ENCODE data around the gene MT1B.
A peak's percentile ranks its signal among the peaks of the same experiment; 100 is the strongest.

The MT1B gene

DNA sequence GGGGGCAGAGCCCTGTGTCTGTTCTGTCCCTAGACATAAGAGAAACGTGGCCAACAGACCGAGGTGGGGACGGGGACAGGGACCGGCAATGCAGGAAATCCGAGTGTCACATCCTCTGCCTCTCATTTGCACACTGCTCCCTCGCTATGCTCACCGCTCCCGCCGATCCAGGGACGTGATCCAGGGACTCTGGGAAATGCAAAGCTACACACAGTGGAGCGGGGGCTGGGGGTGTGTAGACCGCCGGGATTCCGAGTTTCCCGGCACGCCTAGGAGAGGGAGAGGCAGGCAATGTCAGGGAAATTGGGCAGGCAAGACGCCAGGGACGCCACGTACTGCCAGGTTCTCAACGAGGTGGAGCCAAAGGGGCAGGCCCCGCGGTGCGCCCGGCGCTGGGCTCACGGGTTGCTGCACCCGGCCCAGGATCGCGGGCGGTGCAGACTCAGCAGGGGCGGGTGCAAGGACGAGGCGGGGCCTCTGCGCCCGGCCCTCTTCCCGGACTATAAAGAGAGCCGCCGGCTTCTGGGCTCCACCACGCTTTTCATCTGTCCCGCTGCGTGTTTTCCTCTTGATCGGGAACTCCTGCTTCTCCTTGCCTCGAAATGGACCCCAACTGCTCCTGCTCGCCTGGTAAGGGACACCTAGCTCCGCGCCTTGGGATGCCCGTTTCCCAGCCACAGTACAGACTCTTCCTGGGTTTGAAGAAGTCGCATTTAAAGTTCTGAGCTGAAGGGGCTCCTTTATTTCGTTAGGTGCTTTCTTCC, 30.4 kb downstream of the MT1B start, which contains the start of gene MT1X:
MT1X (plus strand) TSS at position 532 of the 764 bp plus-strand sequence; CDS start at position 603, 71 bp downstream.
- peak; percentile 91 for DNase-seq (ENCODE audit: low spot score)
- in situ Hi-C loops (cut with MboI; ENCODE audit: low sequenced_read_pairs, unreplicated experiment), result no loop called here
- TF ChIP-seq, protein P1, sequence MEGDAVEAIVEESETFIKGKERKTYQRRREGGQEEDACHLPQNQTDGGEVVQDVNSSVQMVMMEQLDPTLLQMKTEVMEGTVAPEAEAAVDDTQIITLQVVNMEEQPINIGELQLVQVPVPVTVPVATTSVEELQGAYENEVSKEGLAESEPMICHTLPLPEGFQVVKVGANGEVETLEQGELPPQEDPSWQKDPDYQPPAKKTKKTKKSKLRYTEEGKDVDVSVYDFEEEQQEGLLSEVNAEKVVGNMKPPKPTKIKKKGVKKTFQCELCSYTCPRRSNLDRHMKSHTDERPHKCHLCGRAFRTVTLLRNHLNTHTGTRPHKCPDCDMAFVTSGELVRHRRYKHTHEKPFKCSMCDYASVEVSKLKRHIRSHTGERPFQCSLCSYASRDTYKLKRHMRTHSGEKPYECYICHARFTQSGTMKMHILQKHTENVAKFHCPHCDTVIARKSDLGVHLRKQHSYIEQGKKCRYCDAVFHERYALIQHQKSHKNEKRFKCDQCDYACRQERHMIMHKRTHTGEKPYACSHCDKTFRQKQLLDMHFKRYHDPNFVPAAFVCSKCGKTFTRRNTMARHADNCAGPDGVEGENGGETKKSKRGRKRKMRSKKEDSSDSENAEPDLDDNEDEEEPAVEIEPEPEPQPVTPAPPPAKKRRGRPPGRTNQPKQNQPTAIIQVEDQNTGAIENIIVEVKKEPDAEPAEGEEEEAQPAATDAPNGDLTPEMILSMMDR (IDR thresholded peaks at IDR 0.05; ENCODE audit: borderline replicate concordance, control extremely low read depth, extremely low read depth, insufficient read depth, missing control alignments), result no peak

DNA sequence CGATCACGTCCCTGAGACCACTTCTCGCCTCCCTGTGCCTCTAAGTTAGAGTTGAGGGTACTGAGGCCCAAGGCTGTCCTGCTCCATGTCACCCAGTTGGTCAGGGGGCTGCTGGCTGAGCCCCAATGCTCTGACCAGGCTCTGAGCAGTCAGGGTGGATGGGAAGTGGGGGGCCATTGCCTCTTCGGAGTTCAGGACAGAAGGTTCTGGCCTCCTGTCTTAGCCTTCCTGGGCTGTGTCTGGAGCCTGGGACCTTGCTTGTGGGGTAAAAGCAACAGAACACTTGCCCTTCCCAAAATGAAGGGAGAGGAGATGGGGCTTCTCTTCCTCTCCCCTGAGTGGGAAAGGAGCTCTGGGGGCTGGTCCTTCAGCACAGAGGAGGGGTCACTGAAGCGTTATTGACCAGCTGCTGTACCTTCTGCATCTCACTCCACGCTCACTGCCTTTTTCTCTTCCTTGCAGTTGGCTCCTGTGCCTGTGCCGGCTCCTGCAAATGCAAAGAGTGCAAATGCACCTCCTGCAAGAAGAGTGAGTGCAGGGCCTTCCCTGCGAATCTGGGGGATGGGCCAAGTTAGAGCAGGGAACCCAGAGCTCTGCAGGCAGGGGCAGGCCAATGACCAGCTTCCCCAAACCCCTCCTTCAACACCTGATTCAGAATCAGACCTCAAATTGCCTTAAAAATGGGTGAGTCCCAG, 31.2 kb downstream of the MT1B start:
- no peak for DNase-seq (ENCODE audit: low spot score)
- TF ChIP-seq, protein P1 (IDR thresholded peaks at IDR 0.05; ENCODE audit: borderline replicate concordance, control extremely low read depth, extremely low read depth, insufficient read depth, missing control alignments), result no peak
- in situ Hi-C loops (cut with MboI; ENCODE audit: low sequenced_read_pairs, unreplicated experiment), result no loop called here

DNA sequence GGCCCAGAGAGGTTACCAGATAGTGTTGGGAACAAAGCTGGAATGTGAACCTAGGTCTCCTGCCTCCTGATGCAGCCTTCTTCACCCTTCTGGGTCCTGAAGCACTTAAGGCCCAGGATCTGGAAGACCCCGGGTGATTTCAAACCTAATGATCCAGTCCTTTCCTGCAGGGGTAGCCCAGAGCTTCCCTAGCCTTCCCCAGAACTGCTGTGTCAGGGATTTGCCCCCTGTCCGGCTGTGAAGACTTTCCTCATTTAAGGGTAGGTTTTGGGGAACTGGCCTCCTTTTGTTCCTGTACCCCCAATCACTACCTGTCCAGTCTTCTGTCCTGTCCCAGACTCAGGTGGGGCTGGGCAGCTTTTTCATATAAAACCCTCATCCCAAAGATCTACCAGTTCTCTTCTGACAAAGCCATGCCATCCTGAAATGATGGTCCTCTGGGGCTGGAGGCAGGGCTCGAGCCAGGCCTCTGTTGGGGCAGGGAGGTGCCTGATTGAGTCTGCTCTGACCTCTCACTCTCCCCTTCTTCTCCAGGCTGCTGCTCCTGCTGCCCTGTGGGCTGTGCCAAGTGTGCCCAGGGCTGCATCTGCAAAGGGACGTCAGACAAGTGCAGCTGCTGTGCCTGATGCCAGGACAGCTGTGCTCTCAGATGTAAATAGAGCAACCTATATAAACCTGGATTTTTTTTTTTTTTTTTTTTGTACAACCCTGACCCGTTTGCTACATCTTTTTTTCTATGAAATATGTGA, 31.9 kb downstream of the MT1B start:
- in situ Hi-C loops (cut with MboI; ENCODE audit: low sequenced_read_pairs, unreplicated experiment), result no loop called here
- no peak for DNase-seq (ENCODE audit: low spot score)
- TF ChIP-seq, protein P1 (IDR thresholded peaks at IDR 0.05; ENCODE audit: borderline replicate concordance, control extremely low read depth, extremely low read depth, insufficient read depth, missing control alignments), result no peak

DNA sequence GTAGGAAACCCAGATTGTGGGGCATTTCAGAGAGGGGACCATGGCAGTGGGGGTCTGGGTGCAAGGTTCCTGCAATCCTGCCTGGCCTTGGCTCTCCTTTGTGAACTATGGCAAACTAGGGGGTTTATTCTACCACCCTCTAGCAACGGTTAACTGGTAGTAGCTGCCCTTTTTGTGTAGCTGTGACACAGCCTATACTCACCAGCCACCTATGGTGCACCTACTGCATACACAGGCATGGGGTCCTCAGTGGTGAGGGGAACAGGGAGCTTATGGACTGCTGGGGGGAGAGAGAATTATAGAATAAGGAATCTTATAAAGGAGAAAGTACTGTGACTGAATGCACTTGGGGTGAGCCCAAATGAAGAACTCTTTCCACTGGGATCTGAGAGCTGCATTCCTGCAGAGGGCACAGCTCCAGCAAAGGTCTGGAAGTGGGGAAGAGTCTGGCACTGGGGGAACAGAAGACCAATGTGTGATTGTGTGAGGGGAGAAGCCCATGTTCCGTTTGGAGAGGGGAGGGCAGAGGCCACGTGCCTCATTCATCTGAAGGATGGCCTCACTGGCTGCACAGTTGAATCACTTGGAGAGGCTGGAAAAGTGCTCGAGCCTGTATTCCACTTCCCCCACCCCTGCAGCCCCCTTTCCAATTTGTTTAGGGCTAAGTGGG, 32.7 kb downstream of the MT1B start:
- TF ChIP-seq, protein P1 (IDR thresholded peaks at IDR 0.05; ENCODE audit: borderline replicate concordance, control extremely low read depth, extremely low read depth, insufficient read depth, missing control alignments), result no peak
- in situ Hi-C loops (cut with MboI; ENCODE audit: low sequenced_read_pairs, unreplicated experiment), result no loop called here
- DNase-seq (ENCODE audit: low spot score), result no peak

DNA sequence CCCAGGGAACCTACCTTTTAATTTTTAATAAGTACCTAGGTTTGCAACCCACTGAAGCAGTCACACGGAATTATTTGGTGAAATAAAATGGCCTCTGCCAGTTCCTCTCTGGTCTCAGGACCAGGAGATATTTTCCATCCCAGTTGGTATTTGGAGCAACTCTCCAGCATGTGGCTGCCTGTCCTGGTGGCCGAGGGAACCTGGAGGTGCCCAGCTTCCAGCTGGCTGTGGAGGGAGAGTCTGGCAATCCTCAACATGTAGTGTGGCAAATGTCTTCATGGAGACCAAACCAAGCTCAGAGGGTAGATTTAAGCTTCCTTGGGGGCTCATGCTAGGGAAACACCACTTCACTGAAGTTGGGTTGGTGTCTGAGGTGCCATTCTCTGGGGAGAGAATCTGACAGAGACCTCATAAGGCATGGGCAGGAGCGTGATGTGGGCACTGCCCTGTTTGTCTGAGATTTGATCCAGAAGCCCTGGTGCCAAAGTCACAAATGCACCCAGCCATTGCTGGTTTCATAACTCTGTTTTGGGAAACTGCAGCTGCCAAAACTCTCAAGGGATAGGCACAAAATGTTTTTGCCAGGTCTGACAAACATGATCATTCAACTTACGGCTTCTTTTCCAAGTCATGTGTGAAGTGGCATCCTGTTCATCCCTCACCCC, 33.4 kb downstream of the MT1B start:
- no peak for DNase-seq (ENCODE audit: low spot score)
- in situ Hi-C loops (cut with MboI; ENCODE audit: low sequenced_read_pairs, unreplicated experiment), result no loop called here
- TF ChIP-seq, protein P1 (IDR thresholded peaks at IDR 0.05; ENCODE audit: borderline replicate concordance, control extremely low read depth, extremely low read depth, insufficient read depth, missing control alignments), result no peak
